ENCODE data around the gene ZNF286A.
A peak's percentile ranks its signal among the peaks of the same experiment; 100 is the strongest.
"Not testable (repeated sequence)": the region's sequence is repeated elsewhere in the genome, so short reads cannot be mapped to it uniquely, and the experiment has no call there.

Gene ZNF286A

DNA sequence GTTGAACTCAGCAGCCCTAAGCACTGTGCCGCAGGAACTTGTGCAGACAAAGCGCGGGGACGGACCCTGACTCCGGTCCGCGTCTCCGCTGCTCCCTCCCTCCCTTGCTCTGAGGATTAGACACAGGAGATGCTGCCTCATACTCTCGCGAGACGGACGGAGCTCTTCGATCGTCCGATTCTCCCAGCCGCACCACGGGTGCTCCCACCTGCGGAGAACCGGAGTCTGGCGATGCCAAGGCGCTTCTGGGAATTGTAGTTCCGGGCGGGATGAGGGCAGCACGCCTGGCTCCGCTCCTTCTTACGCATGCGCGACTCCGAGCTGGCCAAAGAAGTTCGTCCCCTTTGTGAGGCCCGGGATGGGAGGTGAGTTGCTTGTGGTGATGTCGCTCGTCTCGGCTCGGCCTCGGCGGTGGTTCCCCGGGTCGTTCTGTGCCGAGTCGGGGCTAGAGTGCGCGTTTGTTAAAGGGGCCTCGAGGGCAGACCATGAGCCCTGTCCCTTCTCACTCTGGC is at the start of gene ZNF286A:
Gene ZNF286A (plus strand): TSS at position 340 of the 512 bp plus-strand sequence. CDS start 578 bp downstream, outside the sequence.
- peak; percentile 64 to 74 for DNase-seq

DNA sequence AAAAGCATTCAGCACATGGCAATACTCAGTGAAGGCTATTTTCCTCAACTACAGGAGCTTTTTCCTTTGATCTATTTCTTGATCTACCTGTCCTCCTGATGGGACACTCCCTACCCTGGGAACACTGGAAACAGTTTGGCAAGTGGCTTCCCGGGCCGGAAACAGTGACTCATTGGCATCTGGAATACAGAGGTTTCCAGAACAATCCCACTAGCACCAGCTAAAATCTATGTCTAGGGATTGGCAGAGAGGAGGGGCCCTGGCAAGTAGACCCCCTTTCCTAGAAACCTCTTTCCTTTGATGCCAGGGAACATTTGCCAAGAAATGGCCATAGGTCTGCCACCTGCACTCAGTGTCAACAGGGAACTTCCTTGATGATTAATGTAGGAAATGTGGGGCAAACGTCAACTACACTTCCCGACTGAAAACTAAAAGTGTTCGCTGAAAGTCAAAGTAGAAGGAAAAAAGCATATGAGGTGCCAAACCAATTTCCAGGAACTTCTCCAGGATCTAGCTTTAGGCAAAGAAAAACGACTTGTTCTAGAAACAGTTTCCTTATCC is 49.6 kb upstream of the ZNF286A start:
- DNase-seq = no peak

DNA sequence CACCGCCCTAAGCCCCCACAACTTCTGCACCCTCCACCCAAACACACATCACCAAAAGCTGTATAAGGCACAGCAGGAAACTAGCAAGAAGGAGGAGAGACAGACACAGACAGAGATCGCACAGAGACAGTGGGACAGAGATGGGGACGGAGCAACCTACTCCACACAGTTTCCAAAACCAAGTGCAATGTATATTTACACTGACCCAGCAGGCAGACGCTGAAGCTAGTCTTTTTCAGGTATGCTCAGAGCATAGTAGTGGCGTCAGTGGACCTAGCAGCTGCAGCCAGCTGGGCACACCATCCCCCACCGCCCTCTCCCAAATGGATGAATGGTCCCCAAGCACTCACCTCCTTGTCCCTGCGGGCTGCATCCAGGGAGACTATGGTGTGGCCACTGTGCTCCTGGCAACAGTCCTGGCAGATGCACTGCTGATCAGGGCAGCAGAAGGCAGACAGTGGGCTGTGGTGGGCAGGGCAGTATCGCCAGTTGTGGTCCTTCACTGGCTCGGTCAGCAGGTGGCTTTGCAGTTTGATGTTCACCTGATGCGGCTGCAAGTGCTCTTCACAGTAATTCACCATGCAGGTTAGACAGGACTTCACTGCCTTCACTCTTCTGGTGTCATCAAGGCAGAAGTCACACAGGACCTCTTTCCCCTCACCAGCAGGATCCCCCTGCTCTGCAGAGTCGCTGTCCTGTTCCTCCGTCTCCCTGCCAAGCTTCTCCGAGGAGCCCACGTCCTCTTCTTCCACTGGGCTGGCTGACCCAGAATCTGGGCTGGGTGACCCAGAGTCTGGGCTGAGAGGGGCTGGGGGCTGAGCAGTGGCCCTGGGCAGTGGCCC is 48.6 kb upstream of the ZNF286A start:
- DNase-seq = no peak

DNA sequence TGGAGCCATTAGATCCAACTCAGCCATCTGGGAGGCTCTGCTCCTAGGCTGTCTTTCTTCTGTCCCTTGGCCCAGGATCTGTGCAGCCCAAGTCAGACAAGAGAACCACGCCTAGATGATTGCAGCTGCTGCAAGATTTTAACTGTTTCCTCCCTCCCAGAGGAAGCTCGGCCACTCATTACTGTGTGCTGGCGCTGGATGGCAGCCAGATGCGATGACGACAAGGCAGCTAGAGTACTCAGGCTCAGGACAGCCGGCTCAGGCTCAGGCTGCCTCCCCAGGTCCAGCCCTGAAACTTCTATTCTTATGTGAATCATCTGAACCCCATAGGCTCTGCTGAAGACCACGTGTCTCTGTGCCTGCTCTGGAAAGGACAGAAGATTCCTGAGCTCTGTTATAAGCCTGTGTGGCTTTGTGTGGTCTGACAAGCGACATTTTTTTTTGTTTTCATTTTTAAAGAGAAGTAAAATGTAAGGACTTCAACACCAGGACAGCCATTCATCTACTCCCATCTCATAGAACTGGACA is 47.9 kb upstream of the ZNF286A start:
- DNase-seq = peak; percentile 80 to 82

DNA sequence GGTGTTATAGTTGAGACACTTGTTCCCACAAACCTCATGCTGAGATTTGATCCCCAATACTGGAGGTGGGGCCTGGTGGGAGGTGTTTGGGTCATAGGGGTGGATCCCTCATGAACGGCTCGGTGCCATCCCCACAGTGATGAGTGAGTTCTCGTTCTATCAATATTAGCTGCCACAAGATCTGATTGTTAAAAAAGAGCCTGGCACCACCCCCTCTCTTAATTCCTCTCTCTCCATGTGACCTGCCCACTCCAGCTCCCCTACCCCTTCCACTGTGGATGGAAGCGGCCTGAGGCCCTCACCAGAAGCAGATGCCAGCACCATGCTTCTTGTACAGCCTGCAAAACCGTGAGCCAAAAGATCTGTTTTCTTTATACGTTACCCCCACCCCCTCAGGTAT is 46.6 kb upstream of the ZNF286A start:
- no peak for DNase-seq

DNA sequence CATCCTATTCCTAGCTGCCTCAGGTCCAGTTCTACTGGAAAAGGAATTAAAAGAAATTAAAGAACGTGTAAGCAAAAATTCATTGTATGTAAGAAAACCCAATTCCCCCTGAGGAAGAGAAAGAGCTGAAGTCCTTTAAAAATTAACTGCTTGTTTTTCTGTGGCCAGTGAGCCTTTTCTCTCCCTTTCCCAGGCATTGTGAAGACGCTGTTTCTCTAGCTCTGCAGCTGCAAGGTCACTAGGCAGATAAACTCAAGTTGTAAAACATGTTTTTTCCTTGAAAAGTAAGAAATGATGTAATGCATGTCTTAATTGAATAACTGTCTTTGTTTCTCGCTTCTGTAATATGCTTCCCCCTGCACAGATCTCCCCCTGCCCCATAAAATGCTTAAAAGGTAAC is 45.2 kb upstream of the ZNF286A start:
- not testable (repeated sequence) for DNase-seq

DNA sequence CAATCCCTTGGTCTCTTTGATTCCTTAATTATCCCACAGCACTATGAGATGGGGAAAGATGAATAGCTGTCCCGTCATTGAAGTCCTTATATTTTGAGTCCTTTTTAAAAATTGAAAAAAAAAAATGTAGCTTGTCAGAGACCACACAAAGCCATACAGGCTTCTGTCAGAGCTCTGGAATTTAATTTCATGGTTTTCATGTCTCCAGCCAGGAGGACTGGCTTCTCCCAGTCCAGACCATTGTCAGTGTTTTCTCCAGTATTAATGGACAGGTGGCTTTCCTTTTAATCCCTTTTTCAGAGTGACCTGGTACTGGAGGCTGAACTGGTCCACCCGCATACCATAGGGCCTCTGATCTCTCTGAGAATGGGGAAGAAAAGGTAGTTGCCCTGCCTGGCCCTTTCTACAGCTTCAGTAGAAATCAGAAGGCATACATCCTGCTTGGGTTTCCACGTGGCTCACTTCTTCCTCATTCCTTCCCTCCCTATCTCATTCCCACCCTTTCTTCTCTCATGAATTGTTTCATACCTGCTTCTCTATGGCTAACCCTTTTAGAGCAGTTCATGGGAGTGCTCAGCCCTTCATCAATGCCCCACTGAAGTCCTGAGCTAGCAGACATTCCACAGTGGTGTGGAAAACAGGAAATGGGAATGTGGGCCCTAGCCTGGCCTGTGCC is 44.5 kb upstream of the ZNF286A start:
- no peak for DNase-seq

DNA sequence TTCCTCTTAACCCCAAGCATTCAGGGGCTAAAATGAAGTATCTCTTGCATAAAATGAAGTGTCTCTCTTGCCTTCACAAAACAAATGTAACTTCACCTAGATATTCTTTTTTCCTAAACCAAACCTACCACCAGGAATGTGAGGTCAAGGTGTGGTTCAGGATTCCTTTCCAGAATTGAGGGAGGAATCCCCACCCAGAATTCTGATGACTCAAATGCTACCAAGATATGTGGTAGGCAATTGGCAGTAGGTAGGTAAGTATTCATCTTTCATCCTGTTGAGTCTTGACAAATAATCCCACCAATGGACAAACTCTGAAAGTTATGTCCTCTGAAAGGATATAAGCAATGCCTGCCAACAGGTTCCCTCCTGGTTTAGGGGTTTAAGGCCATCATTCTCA is 41.7 kb upstream of the ZNF286A start:
- DNase-seq = no peak

DNA sequence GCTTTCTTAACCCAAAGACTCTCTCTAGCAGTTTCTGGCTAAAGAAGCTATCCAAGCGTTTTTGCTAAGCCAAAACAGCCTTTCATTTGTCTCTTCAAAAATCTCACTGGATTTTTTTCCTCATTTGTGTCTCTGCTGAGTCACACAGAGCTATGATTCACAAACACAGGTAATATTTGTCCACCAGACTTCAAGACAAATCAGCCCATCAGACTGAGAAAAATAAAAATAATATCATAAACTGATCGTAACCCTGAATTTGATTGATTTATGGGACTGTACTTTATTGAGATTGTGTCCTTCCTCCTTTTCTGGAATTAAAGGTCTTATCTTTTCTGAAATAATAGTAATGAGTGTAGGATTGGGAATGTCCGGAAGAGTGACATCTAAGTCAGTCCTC is 41.3 kb upstream of the ZNF286A start:
- no peak for DNase-seq

DNA sequence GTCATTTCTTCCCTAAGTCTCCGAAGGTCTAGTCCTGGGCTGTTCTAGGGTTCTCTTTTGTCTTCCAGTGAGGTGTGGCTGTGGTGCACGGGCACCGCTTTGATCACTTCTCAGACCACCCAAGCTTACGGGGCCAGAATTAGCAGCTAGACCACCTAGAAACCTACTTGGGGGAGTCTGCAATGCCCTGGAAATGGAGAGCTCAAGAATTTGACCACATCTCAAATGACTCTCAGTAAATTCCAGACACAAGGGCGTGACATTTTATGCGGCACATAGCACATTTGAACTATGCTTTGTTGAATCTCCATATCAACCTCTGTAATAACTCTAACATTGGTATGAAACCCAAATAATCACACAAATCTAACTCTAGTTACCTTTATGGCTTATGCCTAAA is 40.3 kb upstream of the ZNF286A start:
- DNase-seq = no peak

DNA sequence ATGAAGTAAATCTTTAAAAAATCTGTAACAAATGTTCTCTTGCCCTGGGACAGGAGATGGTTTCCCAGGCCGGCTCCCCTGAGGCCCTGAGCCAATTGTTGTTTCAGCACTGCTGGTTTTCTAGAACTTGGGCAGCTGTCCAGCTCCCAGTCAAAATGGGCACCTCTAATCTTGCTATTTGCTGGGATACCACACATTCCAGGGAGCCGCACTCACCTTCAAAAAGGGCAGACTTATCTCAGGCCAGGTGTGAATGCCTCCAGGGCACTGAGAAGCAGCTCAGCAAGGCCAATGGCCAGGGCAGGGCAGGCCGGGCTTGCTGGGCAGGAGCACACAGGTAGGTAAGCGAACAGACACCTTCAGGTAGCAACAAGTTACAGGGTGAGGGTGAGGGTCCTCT is 39.9 kb upstream of the ZNF286A start:
- DNase-seq = no peak

DNA sequence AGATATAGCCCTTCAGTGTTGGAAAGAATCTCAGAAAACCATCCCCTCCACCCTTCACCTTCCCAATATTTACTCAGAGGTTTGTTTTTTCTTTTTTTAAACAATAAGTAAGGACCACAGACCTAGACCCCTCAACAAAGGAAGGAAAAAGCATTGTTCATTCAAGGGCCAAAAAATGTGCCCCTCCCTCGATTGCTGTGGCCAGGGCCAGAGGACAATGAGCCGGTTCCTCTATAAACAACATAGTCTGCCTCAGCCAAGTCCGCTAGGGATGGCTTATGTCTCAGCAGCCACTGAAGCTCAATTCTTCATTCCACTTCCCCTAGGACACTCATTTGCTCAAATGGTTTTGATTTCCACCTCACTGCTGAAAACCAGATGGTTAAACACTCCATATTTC is 39.5 kb upstream of the ZNF286A start:
- no peak for DNase-seq

DNA sequence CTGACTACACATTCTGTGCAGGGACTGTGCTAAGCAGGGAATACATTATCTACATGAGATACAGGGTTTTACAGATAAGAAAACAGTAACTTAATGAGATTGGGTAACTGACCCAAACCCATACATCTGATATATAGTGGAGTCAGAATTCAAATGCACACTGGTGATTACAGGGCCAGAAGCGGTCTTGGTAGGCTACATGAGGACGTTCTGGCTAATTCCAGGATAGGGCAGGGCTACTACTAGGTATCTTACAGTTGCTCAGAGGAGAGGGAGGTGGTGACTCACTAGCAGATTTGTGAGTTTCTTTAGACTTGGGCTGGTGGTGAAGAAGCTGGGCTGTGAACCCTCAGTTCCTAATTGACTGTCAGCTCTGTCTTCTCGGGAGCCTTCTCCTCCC is 36.9 kb upstream of the ZNF286A start:
- DNase-seq = no peak

DNA sequence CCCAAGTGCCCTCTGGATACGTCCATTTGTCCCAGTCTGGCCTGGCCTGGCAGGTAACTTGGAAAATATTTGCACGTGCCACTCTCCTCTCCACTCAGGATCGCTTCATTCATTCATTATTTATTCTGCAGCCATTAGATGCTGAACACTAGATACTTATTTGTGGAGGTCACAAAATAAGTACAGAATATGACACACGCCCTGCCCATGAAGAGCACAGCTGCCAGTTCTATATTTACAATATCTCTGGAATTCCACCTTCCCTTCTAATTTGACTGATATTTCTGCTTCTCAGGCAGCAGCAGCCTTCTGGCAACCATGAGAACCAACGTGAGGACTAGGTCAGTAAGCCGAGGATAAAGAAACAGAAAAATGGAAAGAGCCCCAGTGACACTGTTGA is 36.4 kb upstream of the ZNF286A start:
- DNase-seq = no peak

DNA sequence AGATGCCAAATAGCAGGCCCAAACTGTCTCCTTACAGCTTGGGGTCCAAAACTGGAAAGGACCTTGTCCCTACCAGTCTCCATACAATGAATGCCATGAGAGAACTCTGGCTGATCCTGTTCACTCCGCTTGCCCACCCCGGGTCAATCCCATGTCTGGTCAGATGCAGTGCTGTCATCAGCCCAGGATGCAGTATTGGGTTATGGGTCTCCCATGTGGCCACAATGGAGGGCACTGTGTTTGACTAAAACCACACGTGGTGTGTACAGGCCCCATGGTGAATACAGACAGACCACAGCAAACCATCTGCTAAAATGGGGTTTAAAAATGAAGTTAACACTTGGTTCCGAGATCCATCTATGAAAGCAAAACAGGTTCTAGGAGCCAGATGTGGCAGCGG is 35.9 kb upstream of the ZNF286A start:
- DNase-seq = no peak

DNA sequence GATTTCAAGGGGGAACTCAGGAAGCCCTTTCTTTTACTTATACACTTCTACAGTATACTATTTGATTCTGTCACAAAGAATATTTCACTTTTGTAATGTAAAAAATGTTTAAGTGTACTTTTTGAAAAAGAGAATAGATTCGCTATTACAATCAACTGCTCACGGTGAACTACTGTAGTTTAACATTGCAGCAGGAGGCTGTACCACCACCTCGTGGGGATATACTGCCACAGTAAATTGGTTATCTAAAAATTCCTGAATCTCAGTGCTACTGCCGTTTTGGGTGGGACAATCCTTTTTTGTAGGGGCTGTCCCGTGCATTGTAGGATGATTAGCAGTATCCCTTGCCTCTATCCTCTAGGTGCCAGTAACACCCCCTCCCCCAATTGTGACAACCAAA is 30.0 kb upstream of the ZNF286A start:
- not testable (repeated sequence) for DNase-seq

DNA sequence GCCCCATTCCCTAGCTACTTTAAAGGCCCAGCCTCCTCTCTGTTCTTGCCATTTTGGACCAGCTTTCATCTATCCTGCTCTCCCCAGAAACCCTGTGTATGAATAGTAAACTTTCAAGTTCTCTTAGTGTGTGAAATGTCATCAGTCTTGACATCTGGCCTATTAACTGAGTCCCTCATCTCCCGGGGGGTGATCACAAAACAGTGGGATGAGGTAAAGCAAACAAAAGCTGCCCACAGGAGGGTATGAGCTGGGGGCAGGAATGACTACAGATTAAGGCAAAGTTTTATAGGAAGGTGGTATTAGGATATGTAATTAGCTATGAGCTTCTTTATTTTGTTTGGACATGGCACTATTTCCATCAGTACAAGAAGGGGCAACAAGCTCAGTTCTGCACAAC is 24.9 kb upstream of the ZNF286A start:
- DNase-seq = not testable (repeated sequence)

DNA sequence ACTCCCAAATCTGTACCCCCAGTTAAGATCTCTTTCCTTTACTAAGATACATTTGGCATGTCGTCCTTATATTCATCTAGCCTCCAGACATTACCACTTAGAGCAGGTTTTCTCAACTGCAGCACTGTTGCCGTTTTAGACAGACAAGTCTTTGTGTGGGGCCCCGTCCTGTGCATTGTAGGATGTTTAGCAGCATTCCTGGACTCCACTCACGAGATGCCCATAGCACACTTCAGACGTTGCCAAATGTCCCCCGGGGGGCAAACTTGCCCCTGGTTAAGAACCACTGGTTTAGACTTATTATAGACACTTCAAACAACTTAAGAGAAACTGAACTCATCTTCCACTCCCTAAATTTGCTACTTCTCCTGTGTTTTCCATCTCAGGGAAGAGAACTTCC is 23.6 kb upstream of the ZNF286A start:
- not testable (repeated sequence) for DNase-seq

DNA sequence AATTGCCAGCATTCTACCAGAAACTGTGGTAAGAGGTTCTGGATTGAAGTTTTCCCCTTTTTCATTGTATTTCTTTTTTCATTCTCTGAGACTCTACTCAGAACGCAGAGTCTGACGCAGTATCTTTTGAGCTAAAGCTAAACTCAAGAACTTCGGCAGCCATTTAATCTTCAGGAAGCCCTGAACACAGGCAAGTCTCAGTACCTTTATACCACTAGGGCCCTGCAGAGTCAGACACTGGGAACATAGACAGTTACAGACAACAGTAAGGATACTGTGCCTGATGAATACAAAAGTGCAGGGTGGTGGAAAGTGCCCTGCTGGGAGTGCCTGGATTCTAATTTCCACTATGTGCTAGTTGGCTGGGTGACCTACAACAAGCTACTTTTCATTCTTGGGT is 16.4 kb upstream of the ZNF286A start:
- not testable (repeated sequence) for DNase-seq

DNA sequence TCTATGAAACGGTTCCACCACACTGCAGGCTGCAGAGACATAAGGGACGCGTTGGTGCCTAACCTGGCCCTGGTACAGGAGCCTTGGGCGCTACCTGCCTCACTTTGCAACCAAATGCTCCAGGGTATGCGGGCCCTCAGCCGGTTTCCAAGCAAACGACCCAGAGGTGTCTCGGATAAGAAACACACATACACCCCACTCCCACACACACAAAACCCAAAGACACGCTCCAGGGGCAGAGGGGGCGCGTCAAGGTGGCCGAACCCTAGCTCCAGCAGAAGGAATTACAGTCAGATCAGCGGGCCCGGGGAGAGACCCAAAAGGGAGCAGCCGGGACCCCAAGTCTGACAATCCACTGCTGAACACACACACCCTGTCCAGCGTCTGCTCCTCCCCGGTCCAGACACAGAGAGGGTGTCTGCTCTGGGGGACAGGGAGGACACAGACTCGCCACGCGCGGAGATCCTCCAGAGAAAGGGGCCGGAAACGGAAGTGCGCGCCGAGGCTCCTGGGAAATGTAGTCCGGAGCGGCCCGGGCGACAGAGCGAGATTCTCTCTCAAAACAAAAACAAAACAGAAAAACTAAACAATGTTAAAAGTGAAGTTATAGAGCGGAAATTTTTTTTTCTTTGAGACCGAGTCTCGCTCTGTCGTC is 15.6 kb upstream of the ZNF286A start, which contains the start of gene TRIM16:
Gene TRIM16 (minus strand): TSS at position 488 of the 655 bp plus-strand sequence. CDS start 32,702 bp downstream, outside the sequence.
- peak; percentile 0 to 6 for DNase-seq

DNA sequence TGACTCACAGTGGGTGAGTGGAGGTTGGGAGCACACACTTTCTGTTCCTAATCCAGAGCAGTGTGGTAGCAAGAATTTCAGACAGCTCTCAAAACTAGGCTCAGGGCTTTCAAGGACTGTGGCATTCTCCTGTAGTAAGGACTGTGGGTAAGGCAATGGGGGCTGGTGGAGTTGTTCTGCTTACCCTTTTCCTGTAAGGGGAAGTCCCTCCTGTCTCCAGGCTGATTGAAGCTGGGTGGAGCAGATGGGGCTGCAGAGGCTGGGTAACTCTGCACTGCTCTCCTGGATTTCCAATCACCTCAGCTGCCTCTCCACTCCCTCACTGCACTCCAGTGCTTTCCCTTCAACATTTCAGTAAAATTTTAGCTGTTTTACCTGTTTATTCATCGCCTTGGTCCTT is 12.1 kb upstream of the ZNF286A start:
- not testable (repeated sequence) for DNase-seq

DNA sequence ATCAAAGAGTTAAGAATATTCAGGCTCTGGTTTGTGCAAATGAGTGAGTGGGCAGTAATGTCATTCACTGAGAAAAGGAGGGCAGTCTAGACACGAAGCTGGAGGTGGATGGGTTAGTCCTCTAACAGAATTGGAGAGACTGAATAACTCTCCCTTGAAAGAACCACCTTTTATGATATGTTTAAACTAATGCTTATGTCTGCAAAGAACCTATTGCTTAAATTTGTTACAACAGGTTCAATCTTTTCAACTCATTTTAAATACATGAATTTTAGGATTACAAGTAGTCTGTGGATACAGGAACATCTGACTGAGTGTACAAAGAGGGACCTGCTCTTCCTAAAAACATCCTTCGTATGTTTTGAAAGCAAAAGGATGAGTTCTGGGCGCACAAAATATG is 585 bp upstream of the ZNF286A start:
- DNase-seq = not testable (repeated sequence)

DNA sequence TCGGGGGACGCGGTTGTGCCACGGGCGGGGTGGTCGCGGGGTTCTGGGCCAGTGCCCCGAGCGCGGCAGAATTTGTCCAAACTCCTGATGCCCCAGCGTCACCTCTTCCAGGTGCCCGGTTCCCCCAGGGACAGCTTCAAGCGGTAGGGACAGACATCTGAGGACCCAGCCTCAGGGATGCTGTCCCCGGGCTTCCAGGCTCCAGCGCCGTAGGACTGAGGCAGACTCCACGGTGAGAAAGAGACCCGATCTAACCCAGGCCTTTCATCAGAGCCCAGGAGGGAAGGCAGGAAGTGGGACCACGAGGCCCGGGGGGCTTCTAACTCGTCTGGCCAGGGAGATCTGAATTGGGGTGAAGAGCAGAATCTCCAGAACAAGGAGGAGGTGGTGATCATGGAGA is 385 bp downstream of the ZNF286A start:
- not testable (repeated sequence) for DNase-seq

Measured in AML-193 (cell line).